Activated CD8-positive, alpha-beta memory T cell treated with anti-CD3 and anti-CD28 coated beads, Interleukin-2, amount 50 U/mL, for 1 hour (primary cell): Measurements from ENCODE around the gene MTCH2.
"Not testable (repeated sequence)": the region's sequence is repeated elsewhere in the genome, so short reads cannot be mapped to it uniquely, and the experiment has no call there.

Experiments
- DNase-seq: peaks from one replicate; pipeline ENCODE4 v3.0.0-alpha.2; 2020; ENCODE audit errors: extremely low read depth

MTCH2 gene

DNA sequence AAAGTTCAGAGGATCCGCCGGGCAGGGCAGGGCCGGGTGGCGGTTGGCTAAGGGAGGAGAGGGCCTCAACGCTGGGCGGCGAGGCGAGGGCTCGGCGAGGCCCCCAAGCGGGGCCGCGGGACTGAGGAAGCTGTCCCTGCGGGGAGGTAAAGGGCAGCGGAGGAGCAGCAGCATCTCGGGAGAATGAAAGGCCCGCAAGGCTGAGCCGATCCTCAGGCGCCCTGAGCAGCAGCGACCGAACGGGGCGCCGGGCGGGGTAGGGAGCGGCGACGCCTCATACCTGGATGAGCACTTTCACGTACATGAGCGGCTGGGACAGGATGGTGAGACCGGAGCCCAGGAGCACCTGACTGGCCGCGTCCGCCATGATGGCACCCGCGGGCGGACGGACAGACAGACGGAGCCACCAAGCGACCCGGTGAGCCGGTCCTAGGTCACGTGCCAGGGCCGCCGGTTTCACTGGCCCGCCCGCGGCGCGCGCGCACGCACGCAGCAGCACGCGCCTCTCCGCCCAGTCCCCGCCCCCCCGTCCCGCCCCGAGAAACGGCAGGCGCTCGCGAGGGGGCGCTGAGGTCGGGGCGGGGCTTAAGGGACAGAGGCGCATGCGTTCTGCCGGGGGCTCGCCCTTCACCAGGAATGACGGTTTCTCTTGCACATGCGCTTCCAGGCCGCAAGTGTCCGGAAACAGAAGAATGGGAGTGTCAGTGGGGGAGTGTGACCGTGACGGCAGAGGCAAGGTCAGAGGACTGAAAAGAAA, at the start of gene MTCH2:
Gene MTCH2, minus strand, starts transcription at position 461 of the 757 bp plus-strand sequence. Its CDS starts 94 bp downstream, at position 367.
- peak; percentile 90 for DNase-seq

DNA sequence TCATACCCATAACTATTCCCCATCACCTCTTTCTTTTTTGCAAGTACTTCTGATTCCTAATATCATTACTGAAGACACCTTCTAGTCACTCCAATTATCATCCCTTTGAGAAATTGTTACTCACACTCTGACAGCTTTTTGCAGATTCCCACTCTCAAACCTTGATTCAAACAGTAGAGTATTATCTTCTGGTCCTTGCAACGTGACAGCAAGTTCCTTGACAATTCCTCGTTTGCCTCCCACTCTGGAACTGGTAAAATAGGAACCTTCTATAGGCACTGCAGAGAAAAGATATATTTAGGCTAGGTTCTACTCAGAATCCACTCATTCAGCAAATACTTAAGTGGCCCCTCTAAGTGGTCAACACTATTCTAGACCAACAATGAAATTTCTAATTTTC, 49.6 kb upstream of the MTCH2 start:
- DNase-seq = no peak

GRCh38 chr11:47689480-47689879, 47.1 kb upstream of the MTCH2 start:
- no peak for DNase-seq

DNA sequence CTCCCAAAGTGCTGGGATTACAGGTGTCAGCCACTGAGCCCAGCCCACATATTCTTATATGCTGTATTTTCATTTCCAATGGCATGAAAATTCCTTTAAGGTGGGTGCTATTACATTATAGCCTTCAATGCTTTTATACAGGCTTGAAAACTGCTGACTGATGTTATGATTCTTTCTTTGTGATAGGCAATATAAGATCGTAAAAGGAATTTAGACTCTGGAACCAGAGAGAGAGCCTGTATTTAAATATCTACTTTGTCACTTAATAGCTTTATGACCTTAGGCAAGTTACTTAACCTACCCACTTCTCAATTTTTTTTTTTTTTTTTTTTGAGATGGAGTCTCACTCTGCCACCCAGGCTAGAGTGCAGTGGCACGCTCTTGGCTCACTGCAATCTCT, 46.6 kb upstream of the MTCH2 start:
- no peak for DNase-seq

DNA sequence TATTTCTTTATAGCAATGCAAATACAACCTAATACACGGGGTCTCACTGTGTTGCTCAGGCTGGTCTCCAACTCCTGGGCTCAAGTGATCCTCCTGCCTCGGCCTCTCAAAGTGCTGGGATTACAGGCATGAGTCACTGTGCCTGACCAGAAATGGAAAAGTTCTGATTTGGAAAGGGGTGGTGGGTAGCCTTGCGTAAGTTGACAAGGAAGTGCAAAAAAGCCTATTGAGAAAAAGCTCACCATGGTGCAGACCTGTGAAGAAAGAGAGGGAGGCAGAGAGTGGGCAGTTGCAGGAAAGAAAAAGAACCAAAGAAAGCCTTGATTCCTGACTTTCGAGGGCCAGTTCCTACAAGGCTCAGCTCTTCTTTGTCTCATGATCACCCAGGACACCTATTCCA, 45.8 kb upstream of the MTCH2 start:
- DNase-seq = no peak

DNA sequence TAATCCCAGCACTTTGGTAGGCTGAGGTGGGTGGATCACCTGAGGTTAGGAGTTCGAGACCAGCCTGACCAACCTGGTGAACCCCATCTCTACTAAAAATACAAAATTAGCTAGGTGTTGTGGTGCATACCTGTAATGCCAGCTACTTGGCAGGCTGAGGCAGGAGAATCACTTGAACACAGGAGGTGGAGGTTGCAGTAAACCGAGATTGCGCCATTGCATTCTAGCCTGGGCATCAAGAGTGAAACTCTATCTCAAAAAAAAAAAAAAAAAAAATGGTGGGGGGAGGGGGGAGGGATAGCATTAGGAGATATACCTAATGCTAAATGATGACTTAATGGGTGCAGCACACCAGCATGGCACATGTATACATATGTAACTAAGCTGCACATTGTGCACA, 44.3 kb upstream of the MTCH2 start:
- DNase-seq = not testable (repeated sequence)

DNA sequence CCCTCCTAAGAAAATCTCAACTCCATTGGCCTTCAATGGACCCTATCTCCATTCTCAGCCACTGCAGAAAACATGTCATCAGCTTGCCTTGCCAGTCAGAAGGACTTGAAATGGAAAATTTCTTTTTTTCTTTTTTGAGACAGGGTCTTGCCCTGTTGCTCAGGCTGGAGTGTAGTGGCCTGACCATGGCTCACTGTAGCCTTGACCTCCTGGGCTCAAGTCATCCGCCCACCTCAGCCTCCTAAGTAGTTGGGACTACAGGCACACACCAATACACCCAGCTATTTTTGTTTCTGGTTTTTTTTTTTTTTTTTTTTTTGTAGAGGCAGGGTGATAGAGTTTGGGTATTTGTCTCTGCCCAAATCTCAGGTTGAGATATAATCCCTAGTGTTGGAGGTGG, 43.8 kb upstream of the MTCH2 start:
- no peak for DNase-seq

- DNase-seq = no peak
Measured at GRCh38 chr11:47675851-47676250, 33.5 kb upstream of the MTCH2 start.

GRCh38 chr11:47672283-47672730, 29.9 kb upstream of the MTCH2 start:
- DNase-seq = no peak

GRCh38 chr11:47669856-47670255, 27.5 kb upstream of the MTCH2 start:
- DNase-seq = no peak

- no peak for DNase-seq
Measured at GRCh38 chr11:47668665-47669064, 26.3 kb upstream of the MTCH2 start.

DNA sequence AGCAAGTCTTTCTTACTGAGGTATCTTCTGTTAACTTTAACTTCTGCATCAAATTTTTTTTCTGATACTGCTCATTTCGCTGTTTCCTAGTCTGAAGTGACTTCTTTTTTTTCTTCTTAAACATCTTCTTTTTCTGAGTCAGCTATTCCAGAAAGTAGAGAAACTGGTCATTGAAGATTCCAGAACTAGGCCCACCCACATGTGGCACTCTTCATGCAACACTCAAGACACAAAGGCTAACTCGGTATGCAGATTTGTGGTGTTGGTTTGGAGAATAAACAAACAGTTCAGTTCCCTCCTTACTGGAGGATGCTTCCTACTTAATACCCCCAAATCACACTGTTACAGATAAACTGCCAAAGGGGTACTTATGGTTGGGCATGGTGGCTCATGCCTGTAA, 25.2 kb upstream of the MTCH2 start:
- no peak for DNase-seq

DNA sequence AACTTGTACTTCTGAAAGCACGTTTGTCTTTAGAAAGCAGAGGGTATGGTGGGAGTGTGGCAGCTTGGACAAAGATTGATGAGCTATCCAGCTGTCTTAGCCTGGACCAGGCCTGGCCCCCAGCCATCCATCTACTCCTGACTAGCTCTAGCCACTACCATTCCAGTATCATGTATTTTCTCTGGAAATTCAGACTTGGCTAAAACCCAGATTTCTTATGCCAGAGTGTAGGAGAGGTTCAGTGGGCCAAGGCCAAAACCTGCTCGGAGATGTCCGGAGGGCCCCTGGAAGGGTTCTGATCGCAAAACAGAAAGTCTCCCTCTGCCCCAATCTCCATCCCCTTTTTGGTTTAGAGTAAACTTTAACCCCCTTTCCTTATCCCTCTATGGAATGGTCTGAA, 24.8 kb upstream of the MTCH2 start:
- no peak for DNase-seq

DNA sequence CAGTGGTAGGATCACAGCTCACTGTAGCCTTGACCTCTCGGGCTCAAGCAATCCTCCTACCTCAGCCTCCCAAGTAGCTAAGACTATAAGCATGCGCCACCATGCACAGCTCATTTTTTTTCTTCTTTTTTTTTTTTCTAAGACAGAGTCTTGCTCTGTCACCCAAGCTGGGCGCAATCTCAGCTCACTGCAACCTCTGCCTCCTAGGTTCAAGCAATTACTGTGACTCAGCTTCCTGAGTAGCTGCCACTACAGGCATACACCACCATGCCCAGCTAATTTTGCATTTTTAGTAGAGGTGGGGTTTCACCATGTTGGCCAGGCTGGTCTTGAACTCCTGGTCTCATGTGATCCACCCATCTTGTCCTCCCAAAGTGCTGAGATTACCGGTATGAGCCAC, 22.6 kb upstream of the MTCH2 start:
- DNase-seq = not testable (repeated sequence)

GRCh38 chr11:47661245-47661644, 18.9 kb upstream of the MTCH2 start:
- no peak for DNase-seq

GRCh38 chr11:47659276-47659675, 16.9 kb upstream of the MTCH2 start:
- no peak for DNase-seq

GRCh38 chr11:47656260-47656885, 14.0 kb upstream of the MTCH2 start:
- no peak for DNase-seq

- no peak for DNase-seq
Measured at GRCh38 chr11:47651818-47652469, 9.6 kb upstream of the MTCH2 start.

GRCh38 chr11:47649276-47649675, 6.9 kb upstream of the MTCH2 start:
- DNase-seq = no peak

GRCh38 chr11:47646019-47646418, 3.7 kb upstream of the MTCH2 start:
- no peak for DNase-seq

DNA sequence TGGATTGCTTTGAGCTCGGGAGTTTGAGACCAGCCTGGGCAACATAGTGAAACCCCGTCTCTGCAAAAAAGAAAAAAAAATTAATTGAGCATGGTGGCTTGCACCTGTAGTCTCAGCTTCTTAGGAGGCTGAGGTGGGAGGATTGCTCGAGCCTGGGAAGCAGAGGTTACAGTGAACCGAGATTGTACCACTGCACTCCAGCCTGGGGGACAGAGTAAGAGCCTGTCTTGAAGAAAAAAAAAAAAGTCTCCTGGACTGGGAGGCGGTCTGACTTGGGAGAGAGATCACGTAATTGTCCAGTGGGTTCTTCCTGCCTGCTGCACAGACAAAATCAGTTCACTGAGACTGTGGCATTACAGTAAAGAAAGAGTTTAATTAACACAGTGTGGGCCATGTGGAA, 3.1 kb upstream of the MTCH2 start:
- DNase-seq = no peak

DNA sequence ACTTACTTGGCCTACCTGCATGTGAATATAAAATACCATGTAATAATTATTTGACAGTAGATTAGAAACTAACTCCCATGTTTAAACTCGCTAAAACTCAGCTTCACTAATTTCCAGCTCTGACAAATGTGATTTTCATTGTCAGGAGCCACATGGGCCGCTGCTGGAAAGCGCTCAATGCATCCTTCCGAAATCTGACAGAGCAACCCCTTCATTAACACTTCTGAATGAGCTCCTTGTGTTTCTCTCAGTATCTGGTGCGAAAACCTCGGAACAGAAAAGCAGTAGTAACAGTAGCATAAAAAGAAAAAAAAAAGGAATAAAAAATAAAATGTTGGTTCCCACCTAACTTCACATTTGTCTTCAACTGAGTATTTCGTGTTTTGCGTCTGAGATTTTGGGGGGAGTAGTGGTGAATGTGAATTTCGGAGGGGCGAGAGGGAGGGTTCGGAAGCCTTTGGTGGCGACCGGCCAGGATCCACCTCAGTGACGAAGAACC, 710 bp downstream of the MTCH2 start:
- no peak for DNase-seq

- not testable (repeated sequence) for DNase-seq
Measured at GRCh38 chr11:47640506-47640905, 1.9 kb downstream of the MTCH2 start.
